PC-9 (cell line): Measurements from ENCODE around the gene B4GALNT2. TPM values are rescaled to one million over a fixed set of nuclear protein-coding genes. Genes with fewer than 3 reads are reported as not detected.

Experiments
- BruUV-seq: library from RNA; stranded (reverse); fragments of 400-500 nt; replicated peaks from 2 replicates; lab custom pipeline; 2021; lab: Mats Ljungman, UMichigan
- CTCF ChIA-PET: fragments of 300-600 bp; sonication (Branson Sonifier 250); formaldehyde crosslinking; loops from one replicate; lab custom pipeline; 2022; ENCODE audit warnings: antibody characterized with exemption; lab: Charles Lee
- POLR2A ChIA-PET: fragments of 300-600 bp; sonication (Branson Sonifier 250); formaldehyde crosslinking; loops from one replicate; lab custom pipeline; 2022; ENCODE audit warnings: antibody characterized with exemption; ENCODE audit not compliant: unreplicated experiment; lab: Charles Lee
- DNase-seq, 2 experiments: peaks; one replicate each; pipeline versions ENCODE4 v3.0.0 to v3.0.0-alpha.2; 2015 to 2022; ENCODE audit warnings: mixed read lengths in 1 of 2
- H2AFZ ChIP-seq: fragments of 200-600 bp; sonication (generic); 2 replicates; pipeline ENCODE4 v1.8.1; 2017; ENCODE audit warnings: antibody characterized with exemption
- H3F3A ChIP-seq: fragments of 200-600 bp; sonication (generic); 2 replicates; pipeline ENCODE4 v1.8.1; 2017; ENCODE audit warnings: antibody characterized with exemption, mild to moderate bottlenecking, low read depth; ENCODE audit not compliant: insufficient read depth
- H3K27ac ChIP-seq: fragments of 200-600 bp; sonication (generic); 2 replicates; pipeline ENCODE4 v1.6.1; 2016; ENCODE audit warnings: mixed run types
- H3K27me3 ChIP-seq: fragments of 200-600 bp; sonication (generic); 2 replicates; pipeline ENCODE4 v1.6.1; 2016; ENCODE audit warnings: low read depth, mixed run types; ENCODE audit not compliant: insufficient read depth
- H3K36me3 ChIP-seq: fragments of 200-600 bp; sonication (generic); 2 replicates; pipeline ENCODE4 v1.6.1; 2016; ENCODE audit warnings: low read depth, mixed run types
- H3K4me1 ChIP-seq: fragments of 200-600 bp; sonication (generic); replicated peaks from 2 replicates; pipeline ENCODE4 v1.6.1; 2016; ENCODE audit warnings: mixed run types; ENCODE audit not compliant: insufficient read depth
- H3K4me2 ChIP-seq: fragments of 200-600 bp; sonication (generic); 2 replicates; pipeline ENCODE4 v1.6.1; 2017; ENCODE audit warnings: mixed run types
- H3K4me3 ChIP-seq: fragments of 200-600 bp; sonication (generic); 2 replicates; pipeline ENCODE4 v1.6.1; 2016; ENCODE audit warnings: mixed run types
- H3K79me2 ChIP-seq: fragments of 200-600 bp; sonication (generic); 2 replicates; pipeline ENCODE4 v1.6.1; 2017; ENCODE audit warnings: low read depth, mixed run types
- H3K9me2 ChIP-seq: fragments of 200-600 bp; sonication (generic); 2 replicates; pipeline ENCODE4 v1.8.1; 2017; ENCODE audit warnings: mild to moderate bottlenecking; ENCODE audit not compliant: insufficient read depth
- H3K9me3 ChIP-seq: fragments of 200-600 bp; sonication (generic); 2 replicates; pipeline ENCODE4 v1.8.1; 2016; ENCODE audit warnings: low read depth; ENCODE audit not compliant: insufficient read depth
- H4K20me1 ChIP-seq: fragments of 200-600 bp; sonication (generic); 2 replicates; pipeline ENCODE4 v1.8.1; 2017; ENCODE audit not compliant: insufficient read depth
- EZH2 ChIP-seq: fragments of 200-600 bp; sonication (generic); IDR thresholded peaks from 2 replicates; pipeline ENCODE4 v1.8.0; 2017; ENCODE audit warnings: antibody characterized with exemption, low read depth
- intact Hi-C: fragments of 100-400 bp; cut with micrococcal nuclease; formaldehyde crosslinking; loops from one replicate; pipeline ENCODE4 v1.10.0; 2022; ENCODE audit not compliant: unreplicated experiment
- total RNA-seq: library from RNA; stranded (reverse); gene quantifications from 2 replicates; pipeline ENCODE4 v1.2.3, GENCODE V29; 2021
- TF ChIP-seq, protein P1 (sequence below): fragments of 200-600 bp; sonication (generic); conservative IDR thresholded peaks from 2 replicates; pipeline ENCODE4 v1.6.1; 2017; ENCODE audit warnings: mixed run types, antibody characterized with exemption, mild to moderate bottlenecking, moderate library complexity

Gene B4GALNT2
- total RNA-seq, 1 experiment from 2014 or later, result not detected

- Histone ChIP-seq H3K27ac (no peak overlapping the region; the same call in 1 of the 2 replicates), H3K27me3 (no peaks in the 10 kb centered on the region), H3K36me3 (no peaks in the 10 kb centered on the region), H3K4me1 (peaks cover 12% of the 10 kb centered on the region), H3K4me3 (no peak overlapping the region), H3K4me2 (peak overlapping the region; percentile 87), H3F3A (peaks cover 14% of the 10 kb centered on the region), H3K9me2 (no peaks in the 10 kb centered on the region), H4K20me1 (no peaks in the 10 kb centered on the region), H3K9me3 (peaks cover under 1% of the 10 kb centered on the region; the same call in 1 of the 2 replicates), H2AFZ (0 out of 2 replicates have a peak overlapping the region, but pooled peaks have one; percentile 7), H3K79me2 (no peaks in the 10 kb centered on the region)
- intact Hi-C loops, result loop anchor here (5.0 to 10.0 kb wide), 3 partner anchors 36 to 296 kb away; partner anchors contain the start of gene ATP5MC1
- no TSS peak for BruUV-seq
- ChIA-PET POLR2A (interaction anchor here (0.7 kb wide), 2 partner anchors 51 to 224 kb away, joined by 3 to 7 read pairs; partner anchors contain the start of gene PHB1), CTCF (no interaction called here)
- no peak for DNase-seq
- TF ChIP-seq, protein P1, sequence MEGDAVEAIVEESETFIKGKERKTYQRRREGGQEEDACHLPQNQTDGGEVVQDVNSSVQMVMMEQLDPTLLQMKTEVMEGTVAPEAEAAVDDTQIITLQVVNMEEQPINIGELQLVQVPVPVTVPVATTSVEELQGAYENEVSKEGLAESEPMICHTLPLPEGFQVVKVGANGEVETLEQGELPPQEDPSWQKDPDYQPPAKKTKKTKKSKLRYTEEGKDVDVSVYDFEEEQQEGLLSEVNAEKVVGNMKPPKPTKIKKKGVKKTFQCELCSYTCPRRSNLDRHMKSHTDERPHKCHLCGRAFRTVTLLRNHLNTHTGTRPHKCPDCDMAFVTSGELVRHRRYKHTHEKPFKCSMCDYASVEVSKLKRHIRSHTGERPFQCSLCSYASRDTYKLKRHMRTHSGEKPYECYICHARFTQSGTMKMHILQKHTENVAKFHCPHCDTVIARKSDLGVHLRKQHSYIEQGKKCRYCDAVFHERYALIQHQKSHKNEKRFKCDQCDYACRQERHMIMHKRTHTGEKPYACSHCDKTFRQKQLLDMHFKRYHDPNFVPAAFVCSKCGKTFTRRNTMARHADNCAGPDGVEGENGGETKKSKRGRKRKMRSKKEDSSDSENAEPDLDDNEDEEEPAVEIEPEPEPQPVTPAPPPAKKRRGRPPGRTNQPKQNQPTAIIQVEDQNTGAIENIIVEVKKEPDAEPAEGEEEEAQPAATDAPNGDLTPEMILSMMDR, result no peak
- no peak for TF ChIP-seq EZH2
These were observed 58.4 kb downstream of the B4GALNT2 start for GRCh38 chr17:49190932-49191331.

GRCh38 chr17:49191409-49191916 lies 58.9 kb downstream of the B4GALNT2 start:
- H3K9me3 ChIP-seq, result no peaks in the 10 kb centered on the region; the same call in 1 of the 2 replicates
- H3K27me3 ChIP-seq, result no peaks in the 10 kb centered on the region
- peak overlapping the region; percentile 74 for H3K4me3 ChIP-seq
- ChIA-PET POLR2A (interaction anchor here (0.7 kb wide), 1 partner anchor 223 kb away, joined by 7 read pairs; the partner anchor contains the start of gene PHB1), CTCF (interaction anchor here (0.6 kb wide), 1 partner anchor 144 kb away, joined by 4 read pairs; no protein-coding TSS in a partner anchor)
- H3K4me2 ChIP-seq, result peak overlapping the region; percentile 87
- no peaks in the 10 kb centered on the region for H3K36me3 ChIP-seq
- peak overlapping the region; percentile 87 for H3K27ac ChIP-seq
- H3K9me2 ChIP-seq, result no peaks in the 10 kb centered on the region
- no peak for DNase-seq
- intact Hi-C loops, result loop anchor here (5.0 to 10.0 kb wide), 3 partner anchors 36 to 297 kb away; partner anchors contain the start of gene ATP5MC1
- H3F3A ChIP-seq, result peaks cover 19% of the 10 kb centered on the region
- peaks cover 12% of the 10 kb centered on the region for H3K4me1 ChIP-seq
- BruUV-seq, result no TSS peak
- no peaks in the 10 kb centered on the region for H4K20me1 ChIP-seq
- TF ChIP-seq, protein P1, result no peak
- no peak for TF ChIP-seq EZH2
- H3K79me2 ChIP-seq, result no peaks in the 10 kb centered on the region
- peak overlapping the region; percentile 93 for H2AFZ ChIP-seq

DNA sequence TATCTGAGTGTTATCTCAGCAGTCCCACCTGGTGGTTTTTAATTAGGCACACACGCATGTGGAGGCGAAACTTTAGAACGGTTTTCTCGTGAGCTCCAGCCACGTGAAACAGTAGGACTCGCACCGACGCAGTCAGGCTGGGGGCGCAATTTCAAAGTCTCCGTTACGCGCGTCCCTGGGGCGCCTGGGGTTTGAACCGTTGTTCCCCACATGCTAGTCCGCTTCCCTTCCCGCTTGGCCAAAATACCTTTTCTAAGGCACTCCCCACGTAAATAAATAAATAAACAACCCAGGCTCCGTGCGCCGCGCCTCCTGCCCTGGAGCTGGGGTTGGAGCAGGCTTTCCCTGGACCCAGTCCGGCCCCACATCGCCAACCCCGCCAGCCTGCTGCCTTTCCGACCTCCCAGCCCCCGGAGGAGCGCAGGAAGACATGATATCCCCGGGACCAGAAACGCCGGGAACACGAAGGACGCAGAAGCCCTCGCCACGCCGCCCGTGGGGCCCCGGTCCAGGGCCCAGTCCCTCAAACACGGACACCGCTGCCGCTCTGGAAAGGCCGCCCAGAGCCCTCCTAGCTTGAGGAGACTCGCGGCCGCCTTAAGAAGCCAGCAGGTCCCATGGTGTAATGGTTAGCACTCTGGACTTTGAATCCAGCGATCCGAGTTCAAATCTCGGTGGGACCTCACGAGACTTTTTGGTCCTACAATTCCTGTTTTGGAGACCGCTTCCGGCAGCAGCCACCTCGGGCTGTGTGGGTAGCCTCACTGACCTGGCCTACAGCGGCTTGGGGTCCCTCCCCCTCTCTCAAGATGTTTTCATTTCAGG lies 59.6 kb downstream of the B4GALNT2 start:
- TF ChIP-seq, protein P1, result peak; percentile 40; the same call in 1 of the 2 replicates
- no peak for TF ChIP-seq EZH2
- ChIA-PET CTCF (interaction anchor here (0.6 to 0.9 kb wide), 2 partner anchors 37 to 145 kb away, joined by 3 to 4 read pairs; no protein-coding TSS in a partner anchor), POLR2A (interaction anchor here (0.6 to 1.2 kb wide), 6 partner anchors 17 to 596 kb away, joined by 3 to 6 read pairs (median 4); partner anchors contain the start of gene KAT7)
- Histone ChIP-seq H3K27me3 (no peaks in the 10 kb centered on the region), H3F3A (peaks cover 21% of the 10 kb centered on the region), H3K9me3 (no peaks in the 10 kb centered on the region), H3K4me3 (peak overlapping the region; percentile 74), H3K4me2 (peak overlapping the region; percentile 87), H3K4me1 (peaks cover 12% of the 10 kb centered on the region), H3K9me2 (no peaks in the 10 kb centered on the region), H2AFZ (peak overlapping the region; percentile 93), H3K36me3 (no peaks in the 10 kb centered on the region), H3K27ac (peak overlapping the region; percentile 87), H3K79me2 (no peaks in the 10 kb centered on the region), H4K20me1 (no peaks in the 10 kb centered on the region)
- DNase-seq, result peak; percentile 82 to 91
- intact Hi-C loops, result loop anchor here (5.0 to 10.0 kb wide), 3 partner anchors 35 to 297 kb away; partner anchors contain the start of gene ATP5MC1
- BruUV-seq, result no TSS peak
